OCI-LY1 (cell line): Measurements from ENCODE around the gene SERHL2.
A peak's percentile ranks its signal among the peaks of the same experiment; 100 is the strongest.
"Not testable (repeated sequence)": the region's sequence is repeated elsewhere in the genome, so short reads cannot be mapped to it uniquely, and the experiment has no call there.

Experiments used
- H2AFZ ChIP-seq: fragments of 200-600 bp; sonication (generic), shearing (Covaris generic); 2 replicates; pipeline ENCODE4 v1.6.0; 2014; ENCODE audit warnings: antibody characterized with exemption, mild to moderate bottlenecking, low read length
- H3F3A ChIP-seq: fragments of 200-600 bp; sonication (generic), shearing (Covaris generic); 2 replicates; pipeline ENCODE4 v1.6.0; 2014; ENCODE audit warnings: mild to moderate bottlenecking, antibody characterized with exemption, low read length, moderate library complexity; ENCODE audit not compliant: insufficient read depth
- H3K27ac ChIP-seq: fragments of 200-600 bp; sonication (generic); 2 replicates; pipeline ENCODE4 v1.5.1; 2014; ENCODE audit warnings: low read length, mixed run types, mild to moderate bottlenecking, low read depth; ENCODE audit not compliant: poor library complexity, severe bottlenecking
- H3K27me3 ChIP-seq: fragments of 200-600 bp; sonication (generic); 2 replicates; pipeline ENCODE4 v1.6.0; 2014; ENCODE audit warnings: antibody characterized with exemption, mild to moderate bottlenecking, low read length, moderate library complexity; ENCODE audit not compliant: insufficient read depth
- H3K36me3 ChIP-seq: fragments of 200-600 bp; sonication (generic); 2 replicates; pipeline ENCODE4 v1.6.1; 2014; ENCODE audit warnings: mild to moderate bottlenecking, antibody characterized with exemption, low read length, moderate library complexity, mixed read lengths; ENCODE audit not compliant: insufficient read depth
- H3K4me1 ChIP-seq: fragments of 200-600 bp; sonication (generic); 2 replicates; pipeline ENCODE4 v1.5.1; 2014; ENCODE audit warnings: mild to moderate bottlenecking, low read length, moderate library complexity; ENCODE audit not compliant: insufficient read depth, severe bottlenecking
- H3K4me2 ChIP-seq: fragments of 200-600 bp; sonication (generic), shearing (Covaris generic); 2 replicates; pipeline ENCODE4 v1.6.1; 2014; ENCODE audit warnings: low read length
- H3K4me3 ChIP-seq: fragments of 200-600 bp; sonication (generic); 2 replicates; pipeline ENCODE4 v1.5.1; 2014; ENCODE audit warnings: low read length, low read depth, mild to moderate bottlenecking, mixed read lengths; ENCODE audit not compliant: poor library complexity, severe bottlenecking
- H3K79me2 ChIP-seq: fragments of 200-600 bp; shearing (Covaris generic); 2 replicates; pipeline ENCODE4 v1.6.1; 2016; ENCODE audit warnings: mixed run types, low read length, mixed read lengths; ENCODE audit not compliant: insufficient read depth
- H3K9ac ChIP-seq: fragments of 200-600 bp; sonication (generic), shearing (Covaris generic); 2 replicates; pipeline ENCODE4 v1.6.1; 2014; ENCODE audit warnings: mild to moderate bottlenecking, low read length, mixed read lengths
- H3K9me2 ChIP-seq: fragments of 200-600 bp; sonication (generic), shearing (Covaris generic); 2 replicates; pipeline ENCODE4 v1.6.1; 2014; ENCODE audit warnings: low read depth, mild to moderate bottlenecking, low read length, mixed read lengths
- H3K9me3 ChIP-seq: fragments of 200-600 bp; shearing (Covaris generic); 2 replicates; pipeline ENCODE4 v1.6.1; 2014; ENCODE audit warnings: low read length, mixed read lengths
- H4K20me1 ChIP-seq: fragments of 200-600 bp; sonication (generic), shearing (Covaris generic); 2 replicates; pipeline ENCODE4 v1.6.0; 2016; ENCODE audit warnings: mild to moderate bottlenecking, low read length; ENCODE audit not compliant: insufficient read depth
- EZH2 ChIP-seq: fragments of 200-600 bp; sonication (generic), shearing (Covaris generic); IDR thresholded peaks from 2 replicates; pipeline ENCODE4 v1.8.0; 2017; ENCODE audit warnings: borderline replicate concordance, mixed run types, mild to moderate bottlenecking, antibody characterized with exemption, low read length, moderate library complexity, mixed read lengths
- TF ChIP-seq, protein P1 (sequence below): fragments of 200-600 bp; sonication (generic), shearing (Covaris generic); IDR thresholded peaks from 2 replicates; pipeline ENCODE4 v1.5.1; 2017; ENCODE audit warnings: mild to moderate bottlenecking, antibody characterized with exemption, low read length, moderate library complexity, mixed read lengths

Gene SERHL2, protein sequence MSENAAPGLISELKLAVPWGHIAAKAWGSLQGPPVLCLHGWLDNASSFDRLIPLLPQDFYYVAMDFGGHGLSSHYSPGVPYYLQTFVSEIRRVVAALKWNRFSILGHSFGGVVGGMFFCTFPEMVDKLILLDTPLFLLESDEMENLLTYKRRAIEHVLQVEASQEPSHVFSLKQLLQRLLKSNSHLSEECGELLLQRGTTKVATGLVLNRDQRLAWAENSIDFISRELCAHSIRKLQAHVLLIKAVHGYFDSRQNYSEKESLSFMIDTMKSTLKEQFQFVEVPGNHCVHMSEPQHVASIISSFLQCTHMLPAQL

DNA sequence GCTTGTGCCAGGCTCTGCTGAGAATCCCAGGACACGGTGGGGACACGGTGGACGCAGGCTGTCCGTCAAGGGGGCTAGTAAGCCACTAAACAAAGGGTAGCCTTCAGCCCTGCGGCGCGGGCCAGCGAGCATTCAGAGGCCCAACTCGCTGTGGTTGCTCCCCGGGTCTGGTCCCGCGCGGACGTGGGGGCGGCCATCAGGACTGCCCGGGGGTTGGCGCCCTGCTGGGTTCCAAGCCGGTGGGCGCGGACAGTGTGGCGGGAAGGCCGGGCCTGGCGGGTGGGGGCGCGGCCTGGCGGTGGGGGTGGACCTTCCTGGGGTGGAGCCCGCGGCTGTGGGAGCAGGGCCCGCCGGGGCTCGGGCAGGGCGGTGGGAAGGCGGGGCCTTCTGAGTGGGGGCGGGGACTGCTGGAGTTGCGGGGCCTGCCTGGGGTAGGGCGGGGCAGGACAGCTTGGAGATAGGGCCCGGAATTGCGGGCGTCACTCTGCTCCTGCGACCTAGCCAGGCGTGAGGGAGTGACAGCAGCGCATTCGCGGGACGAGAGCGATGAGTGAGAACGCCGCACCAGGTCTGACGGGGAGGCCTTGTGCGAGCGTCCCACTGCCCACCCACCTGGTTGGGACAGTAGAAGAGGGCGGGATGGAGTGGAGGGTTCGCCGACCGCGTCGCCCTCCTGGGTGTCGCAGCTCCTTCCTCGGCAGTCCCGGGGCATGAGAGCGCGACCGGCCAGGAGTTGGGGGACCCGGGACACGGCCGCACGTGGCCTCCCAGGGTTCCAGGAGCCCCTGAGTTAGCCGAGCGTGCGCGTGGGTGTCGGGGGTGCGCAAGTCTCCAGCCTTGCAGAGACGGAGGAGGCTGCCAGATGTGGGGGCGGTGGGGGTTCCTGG lies at the start of gene SERHL2:
SERHL2 (plus strand) TSS at position 482 of the 887 bp plus-strand sequence; CDS start at position 547, 65 bp downstream.
- no peaks in the 10 kb centered on the region for H3K9me3 ChIP-seq
- H3K27me3 ChIP-seq = no peaks in the 10 kb centered on the region
- 0 out of 2 replicates have a peak, but pooled peaks cover 4% of the 10 kb centered on the region for H3F3A ChIP-seq
- no peak within 1 kb of the TSS for H2AFZ ChIP-seq
- H3K4me1 ChIP-seq = peaks cover 46% of the 10 kb centered on the region
- H4K20me1 ChIP-seq = no peaks in the 10 kb centered on the region
- TF ChIP-seq, protein P1, sequence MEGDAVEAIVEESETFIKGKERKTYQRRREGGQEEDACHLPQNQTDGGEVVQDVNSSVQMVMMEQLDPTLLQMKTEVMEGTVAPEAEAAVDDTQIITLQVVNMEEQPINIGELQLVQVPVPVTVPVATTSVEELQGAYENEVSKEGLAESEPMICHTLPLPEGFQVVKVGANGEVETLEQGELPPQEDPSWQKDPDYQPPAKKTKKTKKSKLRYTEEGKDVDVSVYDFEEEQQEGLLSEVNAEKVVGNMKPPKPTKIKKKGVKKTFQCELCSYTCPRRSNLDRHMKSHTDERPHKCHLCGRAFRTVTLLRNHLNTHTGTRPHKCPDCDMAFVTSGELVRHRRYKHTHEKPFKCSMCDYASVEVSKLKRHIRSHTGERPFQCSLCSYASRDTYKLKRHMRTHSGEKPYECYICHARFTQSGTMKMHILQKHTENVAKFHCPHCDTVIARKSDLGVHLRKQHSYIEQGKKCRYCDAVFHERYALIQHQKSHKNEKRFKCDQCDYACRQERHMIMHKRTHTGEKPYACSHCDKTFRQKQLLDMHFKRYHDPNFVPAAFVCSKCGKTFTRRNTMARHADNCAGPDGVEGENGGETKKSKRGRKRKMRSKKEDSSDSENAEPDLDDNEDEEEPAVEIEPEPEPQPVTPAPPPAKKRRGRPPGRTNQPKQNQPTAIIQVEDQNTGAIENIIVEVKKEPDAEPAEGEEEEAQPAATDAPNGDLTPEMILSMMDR = no peak
- no peak for TF ChIP-seq EZH2
- peak within 1 kb of the TSS; percentile 64 for H3K4me3 ChIP-seq
- H3K9me2 ChIP-seq = no peaks in the 10 kb centered on the region
- H3K9ac ChIP-seq = peak within 1 kb of the TSS; percentile 66
- no peaks in the 10 kb centered on the region for H3K36me3 ChIP-seq
- H3K4me2 ChIP-seq = peak within 1 kb of the TSS; percentile 76
- peak within 1 kb of the TSS; percentile 98 for H3K27ac ChIP-seq
- H3K79me2 ChIP-seq = no peaks in the 10 kb centered on the region

DNA sequence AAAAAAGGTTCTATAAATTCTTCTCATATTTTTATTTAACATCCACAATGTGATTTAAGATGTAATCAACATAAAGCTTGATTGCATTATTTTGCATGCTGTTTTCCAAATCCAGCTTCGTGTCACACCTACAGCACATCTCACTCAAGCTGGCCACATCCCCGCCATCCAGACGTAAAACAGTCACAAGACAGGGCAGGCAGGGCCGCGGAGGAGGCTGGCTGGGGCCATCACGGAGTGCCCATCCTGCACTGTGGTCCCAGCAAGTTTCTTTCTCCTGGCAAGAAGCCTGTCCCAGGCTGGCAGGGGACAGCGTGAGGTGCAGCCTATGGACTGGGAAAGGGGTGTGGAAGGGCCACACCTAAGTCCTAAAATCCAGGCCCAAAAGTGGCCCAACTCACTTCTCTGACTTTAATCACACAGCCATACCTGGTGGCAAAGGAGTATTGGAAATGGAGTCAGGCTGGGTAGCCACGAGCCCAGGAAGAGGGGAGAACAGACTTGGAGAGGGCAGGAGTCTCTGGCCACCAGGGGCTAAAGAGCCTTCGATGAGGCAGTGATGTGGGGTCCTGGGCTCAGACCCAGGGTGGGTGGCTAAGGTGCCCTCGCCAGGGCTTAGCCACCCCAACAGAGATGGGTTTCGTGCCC lies 45.3 kb upstream of the SERHL2 start:
- not testable (repeated sequence) for H3K4me3 ChIP-seq, H3K27ac ChIP-seq, H2AFZ ChIP-seq, H3F3A ChIP-seq, H4K20me1 ChIP-seq, H3K9ac ChIP-seq, H3K79me2 ChIP-seq, H3K4me2 ChIP-seq, H3K4me1 ChIP-seq, H3K9me3 ChIP-seq, H3K27me3 ChIP-seq, H3K9me2 ChIP-seq
- peaks cover 14% of the 10 kb centered on the region for H3K36me3 ChIP-seq

DNA sequence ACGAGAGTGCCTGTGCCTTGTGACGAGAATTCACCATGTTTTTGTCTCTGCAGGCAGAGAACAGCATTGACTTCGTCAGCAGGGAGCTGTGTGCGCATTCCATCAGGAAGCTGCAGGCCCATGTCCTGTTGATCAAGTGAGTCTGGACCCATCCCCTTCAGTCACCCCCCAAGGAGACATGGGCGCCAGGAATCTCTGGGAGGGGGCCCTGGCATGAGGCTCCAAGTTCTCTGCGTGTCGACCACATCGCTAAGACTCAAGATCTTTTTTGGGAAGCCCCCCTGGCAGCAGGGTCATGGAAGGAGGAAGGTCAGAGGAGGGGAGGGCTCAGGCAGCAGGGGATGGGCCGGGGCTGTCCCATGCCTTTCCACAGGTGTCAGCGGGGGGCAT lies 44.8 kb upstream of the SERHL2 start:
- H3K79me2 ChIP-seq, H3F3A ChIP-seq, H4K20me1 ChIP-seq, H3K27ac ChIP-seq, H3K4me3 ChIP-seq, H2AFZ ChIP-seq, H3K9me2 ChIP-seq, H3K9ac ChIP-seq, H3K4me2 ChIP-seq, H3K9me3 ChIP-seq, H3K27me3 ChIP-seq, H3K4me1 ChIP-seq: not testable (repeated sequence)
- peaks cover 14% of the 10 kb centered on the region for H3K36me3 ChIP-seq

DNA sequence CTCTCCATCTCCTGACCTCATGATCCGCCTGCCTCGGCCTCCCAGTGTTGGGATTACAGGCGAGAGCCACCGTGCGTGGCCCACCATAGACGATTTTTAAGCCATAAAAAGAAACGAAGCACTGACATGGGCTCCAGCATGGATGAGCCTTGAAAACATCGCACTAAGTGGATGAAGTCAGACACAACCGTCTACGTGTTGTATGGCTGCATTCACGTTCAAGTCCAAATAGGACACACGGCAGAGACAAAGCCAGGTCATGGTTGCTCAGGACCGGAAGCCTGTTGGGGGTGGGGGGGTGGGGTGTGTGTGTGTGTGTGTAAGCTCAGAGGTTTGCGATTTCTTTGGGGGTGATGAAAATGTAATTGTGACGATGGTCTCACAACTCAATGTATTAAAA lies 44.2 kb upstream of the SERHL2 start:
- no peak overlapping the region for H3K27ac ChIP-seq
- H3K36me3 ChIP-seq = peaks cover 19% of the 10 kb centered on the region
- H3K79me2 ChIP-seq = no peaks in the 10 kb centered on the region
- H3K27me3 ChIP-seq = no peaks in the 10 kb centered on the region
- no peak overlapping the region for H2AFZ ChIP-seq
- TF ChIP-seq, protein P1 = no peak
- TF ChIP-seq EZH2 = no peak
- H3K4me2 ChIP-seq = peak overlapping the region; percentile 50; the same call in 1 of the 2 replicates
- 0 out of 2 replicates have a peak, but pooled peaks cover 3% of the 10 kb centered on the region for H3F3A ChIP-seq
- no peaks in the 10 kb centered on the region for H3K9me2 ChIP-seq
- no peaks in the 10 kb centered on the region for H3K9me3 ChIP-seq
- no peak overlapping the region for H3K9ac ChIP-seq
- peaks cover 10% of the 10 kb centered on the region for H3K4me1 ChIP-seq
- no peaks in the 10 kb centered on the region for H4K20me1 ChIP-seq
- peak overlapping the region; percentile 29 for H3K4me3 ChIP-seq
